Peyer's patch (tissue), 4 donors: ENCODE results near the gene NOP53. TPM values are rescaled to one million over a fixed set of nuclear protein-coding genes. Genes with fewer than 3 reads are reported as not detected.
A peak's percentile ranks its signal among the peaks of the same experiment; 100 is the strongest.
"Not testable (repeated sequence)": the region's sequence is repeated elsewhere in the genome, so short reads cannot be mapped to it uniquely, and the experiment has no call there.

Experiments used
- DNase-seq, 3 donors: peaks; one replicate each; pipeline ENCODE4 v3.0.0-alpha.2; 2017 to 2019
- H3K27ac ChIP-seq, 4 donors: fragments of 200-600 bp; sonication (generic); one replicate each; pipeline ENCODE4 v1.5.1; 2016 to 2019
- H3K27me3 ChIP-seq, 2 donors: fragments of 200-600 bp; sonication (generic); one replicate each; pipeline ENCODE4 v1.5.1; 2019
- H3K36me3 ChIP-seq, 3 donors: fragments of 200-600 bp; sonication (generic); one replicate each; pipeline ENCODE4 v1.5.1; 2016 to 2019
- H3K4me1 ChIP-seq, 4 donors: fragments of 200-600 bp; sonication (generic); one replicate each; pipeline ENCODE4 v1.5.1; 2016 to 2019
- H3K4me3 ChIP-seq, 4 donors: fragments of 200-600 bp; sonication (generic); 1 replicate in 3 of 4; 2 replicates in 1 of 4; pipeline ENCODE4 v1.5.1; 2016 to 2019; ENCODE audit warnings: mild to moderate bottlenecking in 1 of 4
- H3K9me3 ChIP-seq, 4 donors: fragments of 200-600 bp; sonication (generic); one replicate each; pipeline ENCODE4 v1.5.1; 2016 to 2019; ENCODE audit warnings: mild to moderate bottlenecking in 1 of 4
- POLR2A ChIP-seq, 2 donors: fragments of 450-650 bp; IDR thresholded peaks; one replicate each; pipeline ENCODE4 v1.5.1; 2017; ENCODE audit warnings: antibody characterized with exemption in 2 of 2, mild to moderate bottlenecking in 2 of 2, moderate library complexity in 2 of 2
- total RNA-seq, 4 donors: library from RNA; depleted of rRNA; stranded (reverse); fragments of >200 nt; gene quantifications; one replicate each; pipeline ENCODE4 v1.1.0, GENCODE V29; 2016
- TF ChIP-seq, protein P1 (sequence below), 6 experiments: fragments of 450-650 bp in 4 of 6; fragments of 200-600 bp in 2 of 6; sonication (generic) in 1 of 6; IDR thresholded peaks; one replicate each; pipeline ENCODE4 v1.5.1; 2017 to 2019; ENCODE audit warnings: antibody characterized with exemption in 6 of 6, mild to moderate bottlenecking in 3 of 6, moderate library complexity in 1 of 6

The NOP53 gene
- total RNA-seq, 4 donors from 2014 or later = 86.2 to 179 (median 159) TPM

DNA sequence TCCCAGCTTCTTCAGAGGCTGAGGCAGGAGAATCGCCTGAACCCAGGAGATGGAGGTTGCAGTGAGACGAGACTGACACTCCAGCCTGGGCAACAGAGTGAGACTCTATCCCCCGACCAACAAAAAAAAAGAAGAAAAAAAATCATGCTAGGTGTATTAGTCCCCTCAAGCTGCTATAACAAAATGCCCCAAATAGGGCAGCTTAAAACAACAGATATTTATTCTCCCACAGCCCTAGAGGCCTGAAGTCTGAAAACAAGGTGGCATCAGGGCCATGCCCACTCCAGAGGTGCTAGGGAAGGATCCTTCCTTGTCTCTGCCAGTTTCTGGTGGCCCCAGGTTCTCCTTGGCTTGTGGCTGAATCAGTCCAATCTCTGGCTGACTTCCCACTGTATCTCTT lies 40.7 kb upstream of the NOP53 start:
- peaks cover 0 to 34% (median 0%) of the 10 kb centered on the region in 3 donors for H3K36me3 ChIP-seq
- no peaks in the 10 kb centered on the region for H3K9me3 ChIP-seq
- peak overlapping the region in 2 of 4 donors; percentile 10 to 60 for H3K27ac ChIP-seq
- no peak for DNase-seq
- H3K27me3 ChIP-seq = no peaks in the 10 kb centered on the region
- no peaks in the 10 kb centered on the region for H3K4me1 ChIP-seq
- H3K4me3 ChIP-seq = no peak overlapping the region
- no peak for TF ChIP-seq POLR2A (IDR thresholded peaks at IDR 0.05)
- TF ChIP-seq, protein P1, sequence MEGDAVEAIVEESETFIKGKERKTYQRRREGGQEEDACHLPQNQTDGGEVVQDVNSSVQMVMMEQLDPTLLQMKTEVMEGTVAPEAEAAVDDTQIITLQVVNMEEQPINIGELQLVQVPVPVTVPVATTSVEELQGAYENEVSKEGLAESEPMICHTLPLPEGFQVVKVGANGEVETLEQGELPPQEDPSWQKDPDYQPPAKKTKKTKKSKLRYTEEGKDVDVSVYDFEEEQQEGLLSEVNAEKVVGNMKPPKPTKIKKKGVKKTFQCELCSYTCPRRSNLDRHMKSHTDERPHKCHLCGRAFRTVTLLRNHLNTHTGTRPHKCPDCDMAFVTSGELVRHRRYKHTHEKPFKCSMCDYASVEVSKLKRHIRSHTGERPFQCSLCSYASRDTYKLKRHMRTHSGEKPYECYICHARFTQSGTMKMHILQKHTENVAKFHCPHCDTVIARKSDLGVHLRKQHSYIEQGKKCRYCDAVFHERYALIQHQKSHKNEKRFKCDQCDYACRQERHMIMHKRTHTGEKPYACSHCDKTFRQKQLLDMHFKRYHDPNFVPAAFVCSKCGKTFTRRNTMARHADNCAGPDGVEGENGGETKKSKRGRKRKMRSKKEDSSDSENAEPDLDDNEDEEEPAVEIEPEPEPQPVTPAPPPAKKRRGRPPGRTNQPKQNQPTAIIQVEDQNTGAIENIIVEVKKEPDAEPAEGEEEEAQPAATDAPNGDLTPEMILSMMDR (IDR thresholded peaks at IDR 0.05) = no peak

DNA sequence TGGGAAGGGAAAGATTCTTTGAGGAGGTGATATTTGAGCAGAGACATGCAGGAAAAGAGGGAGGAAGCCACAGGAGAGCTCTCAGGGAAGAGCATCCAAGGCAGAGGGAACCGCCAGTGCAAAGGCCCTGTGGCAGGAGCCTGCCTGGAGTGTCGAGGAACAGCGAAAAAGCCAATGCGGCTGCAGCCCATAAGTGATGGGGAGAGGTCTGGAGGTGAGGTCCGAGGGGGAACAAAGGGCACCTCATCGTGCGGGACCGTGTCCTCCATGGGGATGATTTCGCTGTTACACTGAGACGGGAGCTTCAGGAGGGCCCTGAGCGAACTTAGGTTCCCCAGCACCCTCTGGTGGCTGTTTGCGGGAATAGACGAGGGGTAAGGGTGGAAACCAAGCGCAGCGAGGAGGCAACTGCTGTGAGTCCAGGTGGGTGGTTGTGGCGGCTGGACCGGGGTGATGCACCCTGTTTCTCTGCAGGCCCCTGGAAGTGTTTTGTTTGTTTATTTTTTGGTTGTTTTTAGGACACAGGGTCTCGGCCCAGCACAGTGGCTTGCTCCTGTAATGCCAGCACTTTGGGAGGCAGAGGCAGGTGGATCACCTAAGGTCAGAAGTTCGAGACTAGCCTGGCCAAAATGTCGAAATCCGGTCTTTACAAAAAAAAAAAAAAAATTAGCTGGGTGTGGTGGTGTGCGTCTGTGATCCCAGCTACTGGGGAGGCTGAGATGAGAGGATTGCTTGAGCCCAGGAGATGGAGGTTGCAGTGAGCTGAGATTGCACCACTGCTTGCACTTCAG lies 38.0 kb upstream of the NOP53 start:
- peak; percentile 56 to 89 (median 81) for DNase-seq
- Histone ChIP-seq H3K27me3 (no peaks in the 10 kb centered on the region), H3K27ac (no peak overlapping the region), H3K9me3 (no peaks in the 10 kb centered on the region), H3K36me3 (peaks cover 0 to 7% (median 0%) of the 10 kb centered on the region in 3 donors), H3K4me1 (no peaks in the 10 kb centered on the region), H3K4me3 (no peak overlapping the region)
- no peak for TF ChIP-seq POLR2A (IDR thresholded peaks at IDR 0.05)
- TF ChIP-seq, protein P1 (IDR thresholded peaks at IDR 0.05) = peak; percentile 40 to 85 (median 74)

DNA sequence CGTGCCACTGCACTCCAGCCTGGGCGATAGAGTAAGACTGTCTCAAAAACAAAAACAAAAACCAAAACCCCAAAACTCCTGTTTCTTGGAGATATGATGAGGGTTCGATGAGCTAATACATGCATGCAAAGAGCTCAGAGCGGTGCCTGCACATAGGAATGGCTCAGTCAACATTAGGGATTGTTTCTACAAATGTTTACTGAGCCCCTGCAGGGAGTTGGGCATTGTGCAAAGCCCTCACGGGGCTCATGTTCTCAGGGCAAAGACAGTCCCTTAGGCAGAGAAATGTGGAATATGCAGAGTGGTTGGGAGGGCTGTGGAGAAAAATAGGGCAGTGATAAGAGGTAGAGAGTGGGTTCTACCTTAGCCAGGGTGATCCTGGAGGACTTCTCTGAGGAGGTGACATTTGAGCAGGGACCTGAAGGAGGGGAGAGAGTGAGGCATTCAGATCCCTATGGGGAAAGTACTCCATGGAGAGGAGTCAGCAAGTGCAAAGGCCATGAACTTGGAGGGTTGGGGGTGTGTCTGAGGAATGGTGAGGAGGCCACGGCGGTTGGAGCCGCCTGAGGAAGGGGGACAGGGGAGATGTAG lies 33.6 kb upstream of the NOP53 start:
- Histone ChIP-seq H3K4me1 (peaks cover 0 to 13% (median 0%) of the 10 kb centered on the region in 4 donors), H3K27ac (no peak overlapping the region), H3K36me3 (no peaks in the 10 kb centered on the region), H3K27me3 (no peaks in the 10 kb centered on the region), H3K9me3 (peaks cover 0 to 5% (median 0%) of the 10 kb centered on the region in 4 donors), H3K4me3 (no peak overlapping the region)
- DNase-seq = no peak
- TF ChIP-seq, protein P1 (IDR thresholded peaks at IDR 0.05) = no peak
- no peak for TF ChIP-seq POLR2A (IDR thresholded peaks at IDR 0.05)

DNA sequence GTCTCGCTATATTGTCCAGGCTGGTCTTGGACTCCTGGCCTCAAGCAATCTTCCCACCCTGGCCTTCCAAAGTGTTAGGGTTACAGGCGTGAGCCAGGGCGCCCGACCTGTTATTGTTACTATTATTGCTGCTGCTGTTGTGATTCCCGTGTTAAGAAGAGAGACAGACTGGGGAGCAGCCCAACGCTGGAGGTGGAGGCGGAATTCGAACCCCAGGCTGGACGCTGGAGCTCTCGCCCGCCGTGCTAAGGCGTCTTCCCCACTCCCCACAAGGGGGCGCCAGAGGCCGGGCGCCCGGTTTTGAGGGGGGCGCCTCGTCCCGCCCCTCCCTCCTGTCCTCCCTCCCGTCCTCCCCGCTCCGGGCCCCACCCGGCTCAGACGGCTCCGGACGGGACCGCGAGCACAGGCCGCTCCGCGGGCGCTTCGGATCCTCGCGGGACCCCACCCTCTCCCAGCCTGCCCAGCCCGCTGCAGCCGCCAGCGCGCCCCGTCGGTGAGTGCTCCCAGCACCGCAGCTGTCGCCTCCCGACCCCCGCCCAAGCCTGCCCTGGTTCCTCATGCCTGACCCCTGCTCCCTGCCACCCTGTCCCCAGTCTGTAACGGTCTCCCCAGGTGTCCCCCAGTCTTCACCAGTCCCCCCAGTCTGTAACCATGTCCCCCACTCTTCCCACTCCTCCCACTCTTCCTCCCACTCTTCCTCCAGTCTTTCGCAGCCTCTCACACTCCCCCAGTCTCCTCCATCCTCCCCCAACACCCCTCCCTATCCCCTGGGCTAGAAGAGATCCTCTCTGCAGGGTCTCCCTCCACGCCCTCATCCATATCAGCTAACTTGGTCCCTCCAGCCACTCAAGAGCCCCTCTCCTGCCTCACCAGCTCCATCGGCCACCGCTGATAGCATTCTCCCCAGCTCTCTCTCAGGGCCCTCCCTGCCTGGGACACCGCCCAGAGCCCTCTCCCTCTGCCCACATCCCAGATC lies 32.0 kb upstream of the NOP53 start, which contains the start of gene EHD2:
TSS of gene EHD2 (plus strand) at position 377 of the 976 bp plus-strand sequence. CDS start 3,191 bp downstream, outside the sequence.
- H3K27ac ChIP-seq = peak within 1 kb of the TSS; percentile 65 to 90 (median 75)
- H3K36me3 ChIP-seq = no peaks in the 10 kb centered on the region
- H3K4me1 ChIP-seq = peaks cover 0 to 22% (median 0%) of the 10 kb centered on the region in 4 donors
- H3K27me3 ChIP-seq = no peaks in the 10 kb centered on the region
- peak within 1 kb of the TSS; percentile 37 to 58 (median 48) for H3K4me3 ChIP-seq
- TF ChIP-seq, protein P1 (IDR thresholded peaks at IDR 0.05) = peak; percentile 55 to 82 (median 70)
- peak in 1 of 2 donors; percentile 11 for TF ChIP-seq POLR2A (IDR thresholded peaks at IDR 0.05)
- H3K9me3 ChIP-seq = peaks cover 0 to 5% (median 0%) of the 10 kb centered on the region in 4 donors
- peak in 2 of 3 donors; percentile 56 to 67 for DNase-seq

DNA sequence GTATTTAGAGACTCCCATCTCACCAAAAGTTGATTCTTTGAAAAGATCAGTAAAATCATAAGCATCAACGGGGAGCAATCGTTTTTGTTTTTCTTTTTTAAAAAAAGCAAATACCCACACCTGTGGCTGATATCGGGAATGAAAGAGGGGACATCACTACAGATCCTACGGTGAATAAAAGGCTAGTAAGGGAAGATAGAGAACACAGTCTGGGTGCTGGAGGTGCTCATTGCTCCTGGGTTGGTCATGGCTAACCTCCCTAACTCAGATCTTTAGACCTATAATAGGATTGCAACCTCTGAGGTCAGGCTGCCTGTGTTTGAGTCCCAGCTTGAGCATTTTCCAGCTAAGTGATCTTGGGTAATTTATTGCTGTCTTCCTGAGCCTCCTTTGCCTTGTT lies 31.0 kb upstream of the NOP53 start:
- Histone ChIP-seq H3K36me3 (no peaks in the 10 kb centered on the region), H3K4me3 (peak overlapping the region in 3 of 4 donors; percentile 38 to 58 (median 57)), H3K9me3 (peaks cover 0 to 5% (median 0%) of the 10 kb centered on the region in 4 donors), H3K27ac (peak overlapping the region in 1 of 4 donors; percentile 90), H3K4me1 (peaks cover 0 to 29% (median 0%) of the 10 kb centered on the region in 4 donors), H3K27me3 (no peaks in the 10 kb centered on the region)
- DNase-seq = no peak
- TF ChIP-seq, protein P1 (IDR thresholded peaks at IDR 0.05) = no peak
- no peak for TF ChIP-seq POLR2A (IDR thresholded peaks at IDR 0.05)

DNA sequence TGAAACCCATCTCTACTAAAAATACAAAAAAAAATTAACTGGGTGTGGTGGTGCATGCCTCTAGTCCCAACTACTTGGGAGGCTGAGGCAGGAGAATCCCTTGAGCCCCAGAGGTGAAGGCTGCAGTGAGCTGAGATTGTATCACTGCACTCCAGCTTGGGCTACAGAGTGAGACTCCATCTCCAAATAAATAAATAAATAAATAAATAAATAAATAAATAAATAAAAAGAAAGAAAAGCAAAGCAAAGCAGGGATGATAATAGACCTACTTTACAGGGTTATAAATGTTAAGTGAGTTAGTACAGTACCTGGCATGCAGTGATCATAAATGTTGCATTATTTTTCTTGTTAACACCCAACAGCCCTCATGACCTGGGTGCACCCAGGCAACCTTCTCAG lies 30.5 kb upstream of the NOP53 start:
- Histone ChIP-seq H3K4me1 (peaks cover 0 to 31% (median 0%) of the 10 kb centered on the region in 4 donors), H3K4me3 (peak overlapping the region in 1 of 4 donors; percentile 58), H3K27ac (peak overlapping the region in 1 of 4 donors; percentile 90)
- not testable (repeated sequence) for DNase-seq, H3K27me3 ChIP-seq, H3K36me3 ChIP-seq, H3K9me3 ChIP-seq
